Heart left ventricle (tissue), 16 donors: ENCODE data around the gene WFDC5. TPM values are rescaled to one million over a fixed set of nuclear protein-coding genes. Genes with fewer than 3 reads are reported as not detected.

Source experiments
- ATAC-seq, 4 donors: fragments of 200-7000 bp; cut with Tn5 transposase; one replicate each; pipeline ENCODE4 v1.9.1; 2020 to 2022; ENCODE audit warnings: moderate library complexity in 4 of 4, mild to moderate bottlenecking in 3 of 4, moderate number of reproducible peaks in 1 of 4
- DNase-seq, 5 donors: peaks; one replicate each; pipeline ENCODE4 v3.0.0-alpha.2; 2020
- H3K27ac ChIP-seq, 12 donors: fragments of 200-600 bp; sonication (generic) in 4 of 12; one replicate each; pipeline versions ENCODE4 v1.5.0 to v1.8.0; 2016 to 2022; ENCODE audit warnings: mild to moderate bottlenecking in 2 of 12
- H3K27me3 ChIP-seq, 9 donors: fragments of 200-600 bp; sonication (generic) in 2 of 9; one replicate each; pipeline versions ENCODE4 v1.5.1 to v1.8.0; 2016 to 2022; ENCODE audit warnings: mild to moderate bottlenecking in 3 of 9
- H3K36me3 ChIP-seq, 9 donors: fragments of 200-600 bp; sonication (generic) in 2 of 9; one replicate each; pipeline versions ENCODE4 v1.5.0 to v1.8.0; 2018 to 2022; ENCODE audit warnings: mild to moderate bottlenecking in 2 of 9
- H3K4me1 ChIP-seq, 12 donors: fragments of 200-600 bp; sonication (generic) in 4 of 12; one replicate each; pipeline versions ENCODE4 v1.5.0 to v1.8.0; 2016 to 2022; ENCODE audit warnings: mild to moderate bottlenecking in 3 of 12
- H3K4me3 ChIP-seq, 12 donors: fragments of 200-600 bp; sonication (generic) in 4 of 12; one replicate each; pipeline versions ENCODE4 v1.5.0 to v1.8.0; 2017 to 2022; ENCODE audit warnings: mild to moderate bottlenecking in 9 of 12, moderate library complexity in 4 of 12
- H3K9me3 ChIP-seq, 12 donors: fragments of 200-600 bp; sonication (generic) in 4 of 12; one replicate each; pipeline versions ENCODE4 v1.5.0 to v1.8.0; 2016 to 2022; ENCODE audit warnings: mild to moderate bottlenecking in 1 of 12
- POLR2A ChIP-seq, 2 donors: fragments of 450-650 bp; IDR thresholded peaks; one replicate each; pipeline ENCODE4 v1.6.1; 2017; ENCODE audit warnings: antibody characterized with exemption in 2 of 2, mild to moderate bottlenecking in 2 of 2, moderate library complexity in 2 of 2
- WGBS, 4 donors: extraction: QIAGEN DNeasy Blood & Tissue Kit in 2 of 4; methylation state at CpG; one replicate each; pipeline versions ENCODE4 v1.1.5 to v1.1.7; 2013 to 2018; 5-methylcytosine and 5-hydroxymethylcytosine counted together
- intact Hi-C, 10 donors: fragments of 100-400 bp; cut with DNase I; formaldehyde crosslinking; loops; one replicate each; pipeline versions ENCODE4 v1.11.1 to v1.14.2; 2022
- polyA plus RNA-seq, 2 donors: library from polyadenylated mRNA; stranded (reverse); fragments of 200-250 nt; gene quantifications; one replicate each; pipeline ENCODE4 v1.2.3, GENCODE V29; 2013
- total RNA-seq, 9 donors: library from RNA; depleted of rRNA in 2 of 9; stranded (reverse); fragments of >200 nt in 2 of 9; fragmentation: NEBNext Ultra II Directional in 3 of 9; extraction: Animal tissue kit (Norgen Biotek cat#: 25700) in 3 of 9; gene quantifications; one replicate each; pipeline versions ENCODE4 v1.1.0 to v1.2.4, GENCODE V29; 2016 to 2023
- TF ChIP-seq, protein P1 (sequence below), 12 donors: fragments of 200-600 bp; sonication (generic) in 4 of 12; IDR thresholded peaks; one replicate each; pipeline versions ENCODE4 v1.5.0 to v1.8.0; 2018 to 2022; ENCODE audit warnings: antibody characterized with exemption in 12 of 12, mild to moderate bottlenecking in 5 of 12
- donor health status: ischemic (EF 13 %, LVEDD 7.1; RV severe dilation, severe dysfunction).
- donor health status: healthy with polysubstance abuse.
- donor health status: DM: no; HTN: yes; CAD: no.
- donor health status: DM: no; HTN: no; CAD: no.
- donor health status: ischemic (EF 25% LVEDD 6.9; RV normal size, moderate dysfunction).
- donor health status: ischemic (EF 25% LVEDD 5.7; RV mildly dilated, moderate dysfunction).
- donor health status: healthy.
- donor health status: DM: yes; HTN: yes; CAD: no.
- donor health status: ischemic (EF 35%, LVEDD 5.7; RV mildly dilated, moderate dysfunction).
- donor health status: nonischemic (EF 11% LVEDD 7.7; RV severe dilation, severe dysfunction).
- donor health status: DM: yes; HTN: yes; CAD: no.
- donor health status: PGD.
- donor health status: ischemic (EF 29% LVEDD 5.4; RV normal size, mild dysfunction).
- donor health status: nonischemic (EF 23%, LVEDD 6.1; RV moderate dilation, normal function).

Gene WFDC5
- total and polyA plus RNA-seq, 11 donors: not detected

DNA sequence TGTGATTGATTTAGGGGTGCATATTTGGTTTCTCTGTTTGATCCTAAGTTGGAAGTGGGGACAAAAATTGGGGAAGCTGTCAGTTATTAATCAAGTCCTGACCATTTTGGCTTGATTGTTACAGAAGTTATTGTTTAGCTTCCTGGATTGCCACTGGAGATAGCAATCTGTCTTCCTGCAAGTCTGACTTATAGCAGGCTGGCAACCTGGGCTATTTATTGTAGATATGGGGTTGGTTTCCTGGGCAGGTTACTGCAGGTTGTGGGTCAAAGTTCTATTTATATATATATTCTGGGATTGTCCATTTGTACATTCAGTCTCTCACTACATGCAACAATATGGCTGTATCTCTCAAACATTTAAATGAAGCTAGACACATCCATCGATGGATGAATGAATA is 31.8 kb downstream of the WFDC5 start:
- H3K4me3 ChIP-seq: no peak overlapping the region

DNA sequence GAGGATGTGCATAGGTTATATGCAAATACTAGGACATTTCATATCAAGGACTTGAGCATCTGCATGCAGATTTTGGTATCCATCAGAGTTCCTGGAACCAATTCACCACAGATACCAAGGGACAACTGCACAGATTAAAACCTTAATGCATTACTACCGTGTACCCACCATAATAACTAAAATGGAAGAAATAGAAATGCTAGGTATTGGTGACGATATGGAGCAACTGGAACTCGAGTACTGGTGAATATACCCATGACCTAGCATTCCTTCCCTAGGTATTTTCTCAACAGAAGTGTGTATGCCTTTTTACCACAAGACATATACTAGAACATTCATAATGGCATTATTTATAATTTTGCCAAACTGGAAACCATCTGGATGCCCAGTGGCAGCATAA is 32.5 kb downstream of the WFDC5 start:
- Histone ChIP-seq H3K9me3 (peaks cover 0 to 17% (median 2%) of the 10 kb centered on the region in 12 donors), H3K27me3 (no peaks in the 10 kb centered on the region), H3K4me3 (no peak overlapping the region), H3K27ac (no peak overlapping the region), H3K4me1 (no peaks in the 10 kb centered on the region), H3K36me3 (peaks cover 0 to 54% (median 42%) of the 10 kb centered on the region in 9 donors)
- intact Hi-C loops: no loop called here
- no peak for TF ChIP-seq POLR2A (IDR thresholded peaks at IDR 0.05)
- TF ChIP-seq, protein P1, sequence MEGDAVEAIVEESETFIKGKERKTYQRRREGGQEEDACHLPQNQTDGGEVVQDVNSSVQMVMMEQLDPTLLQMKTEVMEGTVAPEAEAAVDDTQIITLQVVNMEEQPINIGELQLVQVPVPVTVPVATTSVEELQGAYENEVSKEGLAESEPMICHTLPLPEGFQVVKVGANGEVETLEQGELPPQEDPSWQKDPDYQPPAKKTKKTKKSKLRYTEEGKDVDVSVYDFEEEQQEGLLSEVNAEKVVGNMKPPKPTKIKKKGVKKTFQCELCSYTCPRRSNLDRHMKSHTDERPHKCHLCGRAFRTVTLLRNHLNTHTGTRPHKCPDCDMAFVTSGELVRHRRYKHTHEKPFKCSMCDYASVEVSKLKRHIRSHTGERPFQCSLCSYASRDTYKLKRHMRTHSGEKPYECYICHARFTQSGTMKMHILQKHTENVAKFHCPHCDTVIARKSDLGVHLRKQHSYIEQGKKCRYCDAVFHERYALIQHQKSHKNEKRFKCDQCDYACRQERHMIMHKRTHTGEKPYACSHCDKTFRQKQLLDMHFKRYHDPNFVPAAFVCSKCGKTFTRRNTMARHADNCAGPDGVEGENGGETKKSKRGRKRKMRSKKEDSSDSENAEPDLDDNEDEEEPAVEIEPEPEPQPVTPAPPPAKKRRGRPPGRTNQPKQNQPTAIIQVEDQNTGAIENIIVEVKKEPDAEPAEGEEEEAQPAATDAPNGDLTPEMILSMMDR (IDR thresholded peaks at IDR 0.05): no peak
- WGBS, 4 donors: 96 to 99% (median 98%) methylated on average over 3 of the region's 3 CpGs
- no peak for ATAC-seq
- no peak for DNase-seq

More for the DNA sequence above, 31.8 kb downstream of the WFDC5 start:
- Histone ChIP-seq H3K4me1 (no peaks in the 10 kb centered on the region), H3K27ac (no peak overlapping the region), H3K9me3 (peaks cover 0 to 17% (median 2%) of the 10 kb centered on the region in 12 donors), H3K36me3 (peaks cover 0 to 48% (median 35%) of the 10 kb centered on the region in 9 donors), H3K27me3 (no peaks in the 10 kb centered on the region)
- no peak for ATAC-seq
- intact Hi-C loops: no loop called here
- TF ChIP-seq, protein P1 (IDR thresholded peaks at IDR 0.05): no peak
- no peak for TF ChIP-seq POLR2A (IDR thresholded peaks at IDR 0.05)
- 94 to 97% (median 96%) methylated on average over 1 of the region's 1 CpG for WGBS, 4 donors
- DNase-seq: no peak

DNA sequence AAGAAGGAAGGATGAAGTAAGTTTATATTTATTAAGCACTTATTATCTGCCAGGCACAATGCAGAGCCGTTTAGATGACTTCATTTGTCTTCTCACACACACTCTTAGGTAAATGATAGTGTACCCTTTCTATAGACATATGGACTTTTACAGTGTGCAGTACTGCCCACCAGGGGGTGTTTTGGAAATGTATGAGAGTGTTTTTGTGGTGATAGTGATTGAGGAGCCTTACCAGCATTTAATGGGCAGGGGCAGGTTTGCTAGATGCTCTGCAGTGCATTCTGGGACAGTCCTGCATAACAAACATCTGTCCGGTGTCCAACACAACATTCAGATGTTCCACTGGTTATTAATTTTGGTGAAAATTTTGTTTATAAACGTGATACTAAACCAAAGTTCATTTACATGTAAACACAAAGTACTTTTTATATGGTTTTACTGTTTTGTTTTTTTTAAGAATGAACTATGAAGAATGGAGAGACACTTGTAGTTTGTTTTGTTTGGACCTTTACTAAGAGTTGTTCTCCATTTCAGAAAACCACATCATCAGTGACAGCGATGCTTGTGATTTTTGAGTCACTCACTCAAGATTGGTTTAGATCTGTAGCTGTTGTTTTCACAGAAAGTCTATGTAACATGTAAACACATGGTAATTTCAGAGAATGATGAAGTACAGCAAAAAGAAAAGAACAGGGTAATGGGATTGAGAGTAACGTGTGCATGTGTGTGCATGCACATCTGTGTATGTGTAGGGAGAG is 33.9 kb downstream of the WFDC5 start:
- no peak for DNase-seq
- intact Hi-C loops: no loop called here
- ATAC-seq: no peak
- Histone ChIP-seq H3K9me3 (peaks cover 0 to 17% (median 2%) of the 10 kb centered on the region in 12 donors), H3K4me1 (no peaks in the 10 kb centered on the region), H3K36me3 (peaks cover 0 to 68% (median 56%) of the 10 kb centered on the region in 9 donors), H3K4me3 (no peak overlapping the region), H3K27me3 (no peaks in the 10 kb centered on the region), H3K27ac (no peak overlapping the region)
- no peak for TF ChIP-seq POLR2A (IDR thresholded peaks at IDR 0.05)
- TF ChIP-seq, protein P1 (IDR thresholded peaks at IDR 0.05): peak in 2 of 12 donors; percentile 11 to 17
- 85 to 87% (median 87%) methylated on average over 5 of the region's 5 CpGs for WGBS, 4 donors

DNA sequence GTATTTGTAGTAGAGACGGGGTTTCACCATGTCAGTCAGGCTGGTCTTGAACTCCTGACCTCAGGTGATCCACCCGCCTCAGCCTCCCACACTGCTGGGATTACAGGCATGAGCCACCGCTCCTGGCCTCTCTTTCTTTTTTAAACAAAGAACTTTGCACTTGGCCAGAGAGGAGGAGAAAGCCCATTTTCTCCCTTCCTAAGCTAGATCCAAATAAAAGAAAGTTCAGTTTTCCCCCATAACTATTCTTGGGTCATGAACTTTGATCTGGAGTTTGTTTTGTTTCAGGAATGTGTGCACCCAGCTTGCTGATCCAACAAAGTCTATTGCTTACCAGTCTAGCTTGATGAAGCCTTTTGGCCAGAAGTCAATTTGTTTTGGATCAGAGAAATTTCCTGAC is 37.4 kb downstream of the WFDC5 start:
- no peak overlapping the region for H3K4me3 ChIP-seq
- DNase-seq (no peak), ATAC-seq (no peak)
- 92 to 96% (median 94%) methylated on average over 3 of the region's 3 CpGs for whole genome bisulfite sequencing, 4 donors
- no peak overlapping the region for H3K27ac ChIP-seq
- H3K9me3 ChIP-seq: peaks cover 0 to 9% (median 0%) of the 10 kb centered on the region in 12 donors
- intact Hi-C loops: no loop called here
- no peaks in the 10 kb centered on the region for H3K27me3 ChIP-seq
- no peak for TF ChIP-seq POLR2A (IDR thresholded peaks at IDR 0.05)
- no peaks in the 10 kb centered on the region for H3K4me1 ChIP-seq
- H3K36me3 ChIP-seq: peaks cover 0 to 97% (median 70%) of the 10 kb centered on the region in 9 donors
